Stomach (tissue), 9 donors: Measurements from ENCODE around the gene ZKSCAN1. TPM values are rescaled to one million over a fixed set of nuclear protein-coding genes. Genes with fewer than 3 reads are reported as not detected.

Experiments
- DNase-seq, 2 donors: peaks; one replicate each; pipeline versions ENCODE4 v3.0.0 to v3.0.0-alpha.2; 2013 to 2019
- H3K27ac ChIP-seq, 5 donors: fragments of 200-600 bp in 4 of 5; sonication (generic) in 4 of 5; one replicate each; pipeline ENCODE4 v1.5.1; 2013 to 2019; ENCODE audit warnings: mild to moderate bottlenecking in 1 of 5, moderate library complexity in 1 of 5
- H3K27me3 ChIP-seq, 3 donors: fragments of 200-600 bp; sonication (generic); one replicate each; pipeline ENCODE4 v1.5.1; 2017 to 2019; ENCODE audit warnings: mixed run types in 1 of 3
- H3K36me3 ChIP-seq, 4 donors: fragments of 200-600 bp; sonication (generic); 1 replicate in 3 of 4; 2 replicates in 1 of 4; pipeline ENCODE4 v1.5.1; 2016 to 2019
- H3K4me1 ChIP-seq, 4 donors: fragments of 200-600 bp; sonication (generic); one replicate each; pipeline ENCODE4 v1.5.1; 2016 to 2019
- H3K4me3 ChIP-seq, 4 donors: fragments of 200-600 bp; sonication (generic) in 3 of 4; one replicate each; pipeline ENCODE4 v1.5.1; 2016 to 2019; ENCODE audit warnings: mild to moderate bottlenecking in 1 of 4
- H3K9me3 ChIP-seq, 4 donors: fragments of 200-600 bp; sonication (generic); one replicate each; pipeline ENCODE4 v1.5.1; 2016 to 2019
- CTCF ChIP-seq, 7 experiments: fragments of 450-650 bp in 4 of 7; fragments of 200-600 bp in 3 of 7; sonication (generic) in 3 of 7; IDR thresholded peaks; one replicate each; pipeline ENCODE4 v1.5.1; 2016 to 2019; ENCODE audit warnings: antibody characterized with exemption in 7 of 7, control low read depth in 2 of 7, mild to moderate bottlenecking in 1 of 7
- EP300 ChIP-seq: sonication (generic); formaldehyde crosslinking; IDR thresholded peaks from one replicate; pipeline ENCODE4 v1.6.1; 2017; ENCODE audit warnings: antibody characterized with exemption
- POLR2A ChIP-seq, 4 donors: fragments of 450-650 bp; IDR thresholded peaks; one replicate each; pipeline ENCODE4 v1.6.1; 2016; ENCODE audit warnings: antibody characterized with exemption in 4 of 4, control low read depth in 2 of 4, mild to moderate bottlenecking in 1 of 4, moderate library complexity in 1 of 4
- POLR2AphosphoS5 ChIP-seq, 3 donors: sonication (generic); formaldehyde crosslinking; IDR thresholded peaks; one replicate each; pipeline ENCODE4 v1.6.1; 2016; ENCODE audit warnings: antibody characterized with exemption in 3 of 3
- WGBS, 5 donors: extraction: QIAGEN DNeasy Blood & Tissue Kit in 3 of 5; methylation state at CpG; one replicate each; pipeline versions ENCODE4 v1.1.5 to v1.1.7; 2013 to 2018; 5-methylcytosine and 5-hydroxymethylcytosine counted together
- intact Hi-C: fragments of 100-400 bp; cut with DNase I; formaldehyde crosslinking; loops from one replicate; pipeline ENCODE4 v1.15.1; 2023; ENCODE audit warnings: low total_unique reads
- polyA plus RNA-seq, 3 donors: library from polyadenylated mRNA; stranded (reverse); fragments of 200-250 nt; gene quantifications; one replicate each; pipeline ENCODE4 v1.2.3, GENCODE V29; 2013
- total RNA-seq, 5 donors: library from RNA; depleted of rRNA; stranded (reverse); fragments of >200 nt; gene quantifications; one replicate each; pipeline versions ENCODE4 v1.1.0 to v1.2.3, GENCODE V29; 2014 to 2016
- donor health status: healthy with polysubstance abuse.
- donor health status: Bipolar disorder and iron deficiency.
- donor health status: healthy.

Gene ZKSCAN1
- total and polyA plus RNA-seq, 8 donors, result 9.5 to 153 (median 50.4) TPM

- intact Hi-C loops, result no loop called here
Observed at GRCh38 chr7:100080907-100081534, 65.6 kb downstream of the ZKSCAN1 start.

GRCh38 chr7:100081535-100082102 is 66.2 kb downstream of the ZKSCAN1 start, which contains the start of gene ZNF3:
Gene ZNF3, minus strand, starts transcription at chr7:100081723. Its CDS starts 4,366 bp downstream, at chr7:100077357.
- WGBS, 5 donors, result 0 to 2% (median 1%) methylated on average over 39 to 55 of the region's 55 CpGs
- peak within 1 kb of the TSS; percentile 67 to 93 (median 88) for H3K27ac ChIP-seq
- no peaks in the 10 kb centered on the region for H3K9me3 ChIP-seq
- peak within 1 kb of the TSS; percentile 84 to 98 (median 92) for H3K4me3 ChIP-seq
- peaks cover 29 to 51% (median 42%) of the 10 kb centered on the region in 4 donors for H3K4me1 ChIP-seq
- no peaks in the 10 kb centered on the region for H3K27me3 ChIP-seq
- peak; percentile 51 for TF ChIP-seq EP300
- peak; percentile 74 to 98 (median 85) for TF ChIP-seq POLR2AphosphoS5 (IDR thresholded peaks at IDR 0.05)
- peak in 6 of 7 experiments; percentile 61 to 97 (median 94) for TF ChIP-seq CTCF (IDR thresholded peaks at IDR 0.05)
- TF ChIP-seq POLR2A (IDR thresholded peaks at IDR 0.05), result no peak
- peak; percentile 98 to 100 for DNase-seq
- peaks cover 9 to 31% (median 30%) of the 10 kb centered on the region in 4 donors for H3K36me3 ChIP-seq
- intact Hi-C loops, result no loop called here

More at GRCh38 chr7:100080907-100081534, 65.6 kb downstream of the ZKSCAN1 start:
- peaks cover 29 to 51% (median 41%) of the 10 kb centered on the region in 4 donors for H3K4me1 ChIP-seq
- peaks cover 14 to 37% (median 36%) of the 10 kb centered on the region in 4 donors for H3K36me3 ChIP-seq
- peak overlapping the region; percentile 67 to 93 (median 88) for H3K27ac ChIP-seq
- 1% methylated on average over 32 to 34 of the region's 34 CpGs for WGBS, 5 donors
- no peaks in the 10 kb centered on the region for H3K9me3 ChIP-seq
- H3K27me3 ChIP-seq, result no peaks in the 10 kb centered on the region
- H3K4me3 ChIP-seq, result peak overlapping the region; percentile 84 to 98 (median 92)
- TF ChIP-seq POLR2A (IDR thresholded peaks at IDR 0.05), result no peak
- TF ChIP-seq POLR2AphosphoS5 (IDR thresholded peaks at IDR 0.05), result no peak
- TF ChIP-seq EP300, result no peak
- TF ChIP-seq CTCF (IDR thresholded peaks at IDR 0.05), result no peak
- DNase-seq, result peak in 1 of 2 donors; percentile 61

- no peak for DNase-seq
- WGBS, 5 donors, result 57 to 61% (median 59%) methylated on average over 4 of the region's 4 CpGs
- intact Hi-C loops, result no loop called here
- Histone ChIP-seq H3K27me3 (no peaks in the 10 kb centered on the region), H3K4me3 (no peak overlapping the region), H3K9me3 (no peaks in the 10 kb centered on the region), H3K4me1 (peaks cover 31 to 56% (median 43%) of the 10 kb centered on the region in 4 donors), H3K36me3 (peaks cover 0 to 18% (median 17%) of the 10 kb centered on the region in 4 donors), H3K27ac (peak overlapping the region in 4 of 5 donors; percentile 83 to 93 (median 89))
- TF ChIP-seq CTCF (IDR thresholded peaks at IDR 0.05) (no peak), POLR2AphosphoS5 (IDR thresholded peaks at IDR 0.05) (no peak)
Observed at GRCh38 chr7:100082978-100083377, 67.6 kb downstream of the ZKSCAN1 start.

DNA sequence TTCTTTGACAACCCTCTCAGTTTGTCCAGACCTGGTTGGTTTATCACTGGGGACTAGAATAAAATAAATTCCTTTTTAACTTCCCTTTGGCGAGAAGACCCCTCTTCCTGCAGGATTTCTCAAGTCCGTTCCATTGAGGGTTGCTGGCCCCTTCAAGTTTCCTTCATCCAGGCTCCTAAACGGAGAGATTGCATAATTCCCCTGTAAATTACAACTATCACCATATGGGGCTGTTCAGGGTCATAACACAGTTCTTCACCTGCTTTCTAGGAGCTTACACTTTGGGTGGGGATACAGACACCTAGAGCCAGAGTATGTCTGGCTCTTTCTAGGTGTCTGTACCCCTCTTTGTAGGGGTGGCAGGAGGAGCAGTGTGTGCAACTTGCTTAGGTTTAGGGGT is 70.1 kb downstream of the ZKSCAN1 start:
- TF ChIP-seq EP300 (no peak), POLR2A (IDR thresholded peaks at IDR 0.05) (no peak), CTCF (IDR thresholded peaks at IDR 0.05) (no peak), POLR2AphosphoS5 (IDR thresholded peaks at IDR 0.05) (no peak)
- 51 to 81% (median 72%) methylated on average over 3 of the region's 3 CpGs for WGBS, 5 donors
- H3K9me3 ChIP-seq, result no peaks in the 10 kb centered on the region
- H3K4me1 ChIP-seq, result peaks cover 32 to 54% (median 40%) of the 10 kb centered on the region in 4 donors
- intact Hi-C loops, result no loop called here
- DNase-seq, result no peak
- no peak overlapping the region for H3K27ac ChIP-seq
- H3K36me3 ChIP-seq, result peaks cover 2 to 7% (median 5%) of the 10 kb centered on the region in 4 donors
- H3K27me3 ChIP-seq, result no peaks in the 10 kb centered on the region
- H3K4me3 ChIP-seq, result no peak overlapping the region
